Testis (tissue), 2 donors: Measurements from ENCODE around the gene ARVCF.

Source experiments
- POLR2A ChIP-seq: fragments of 450-650 bp; IDR thresholded peaks from one replicate; pipeline ENCODE4 v1.6.1; 2017; ENCODE audit warnings: antibody characterized with exemption, mild to moderate bottlenecking, moderate library complexity
- TF ChIP-seq, protein P1 (sequence below), 3 experiments: fragments of 450-650 bp in 2 of 3; fragments of 200-600 bp in 1 of 3; sonication (generic) in 1 of 3; IDR thresholded peaks; one replicate each; pipeline ENCODE4 v1.5.1; 2016 to 2019; ENCODE audit warnings: antibody characterized with exemption in 3 of 3, mild to moderate bottlenecking in 2 of 3, moderate library complexity in 1 of 3

DNA sequence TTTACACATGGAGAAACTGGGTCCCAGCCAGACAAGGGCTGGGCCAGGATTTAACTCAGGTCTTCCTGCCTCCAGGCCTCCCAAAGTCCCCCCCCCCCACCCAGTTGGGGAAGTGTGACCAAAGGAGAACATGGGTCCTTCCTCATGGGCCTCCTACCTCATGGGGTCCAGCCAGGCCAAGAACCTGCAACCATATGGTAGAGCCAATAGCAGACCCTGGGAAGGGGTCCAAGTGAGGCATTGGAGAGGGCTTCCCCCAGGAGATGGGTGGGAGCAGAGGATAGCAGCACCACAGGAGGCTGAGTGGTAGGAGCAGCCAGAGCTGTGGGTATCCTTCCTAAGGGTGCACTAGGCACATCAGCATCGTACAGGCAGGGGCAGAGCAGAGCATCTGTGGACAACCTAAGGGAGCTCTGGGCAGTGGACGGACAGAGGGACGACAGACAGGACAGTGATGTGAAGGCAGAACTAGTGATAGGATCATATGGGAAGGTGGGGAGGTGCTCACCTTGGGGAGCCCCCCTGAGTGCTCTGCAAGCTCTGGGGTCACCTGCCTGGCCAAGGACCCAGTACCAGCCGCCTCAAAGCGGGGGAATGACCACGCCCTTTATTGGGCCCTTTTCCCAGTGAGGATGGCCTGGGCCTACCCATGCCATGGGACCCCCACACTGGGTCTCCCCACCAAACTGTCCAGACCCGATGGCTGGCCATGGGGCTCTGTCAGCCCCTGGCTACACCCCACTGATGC is 4.5 kb downstream of the ARVCF start:
- TF ChIP-seq, protein P1, sequence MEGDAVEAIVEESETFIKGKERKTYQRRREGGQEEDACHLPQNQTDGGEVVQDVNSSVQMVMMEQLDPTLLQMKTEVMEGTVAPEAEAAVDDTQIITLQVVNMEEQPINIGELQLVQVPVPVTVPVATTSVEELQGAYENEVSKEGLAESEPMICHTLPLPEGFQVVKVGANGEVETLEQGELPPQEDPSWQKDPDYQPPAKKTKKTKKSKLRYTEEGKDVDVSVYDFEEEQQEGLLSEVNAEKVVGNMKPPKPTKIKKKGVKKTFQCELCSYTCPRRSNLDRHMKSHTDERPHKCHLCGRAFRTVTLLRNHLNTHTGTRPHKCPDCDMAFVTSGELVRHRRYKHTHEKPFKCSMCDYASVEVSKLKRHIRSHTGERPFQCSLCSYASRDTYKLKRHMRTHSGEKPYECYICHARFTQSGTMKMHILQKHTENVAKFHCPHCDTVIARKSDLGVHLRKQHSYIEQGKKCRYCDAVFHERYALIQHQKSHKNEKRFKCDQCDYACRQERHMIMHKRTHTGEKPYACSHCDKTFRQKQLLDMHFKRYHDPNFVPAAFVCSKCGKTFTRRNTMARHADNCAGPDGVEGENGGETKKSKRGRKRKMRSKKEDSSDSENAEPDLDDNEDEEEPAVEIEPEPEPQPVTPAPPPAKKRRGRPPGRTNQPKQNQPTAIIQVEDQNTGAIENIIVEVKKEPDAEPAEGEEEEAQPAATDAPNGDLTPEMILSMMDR (IDR thresholded peaks at IDR 0.05): no peak
- no peak for TF ChIP-seq POLR2A
